HEK293T (cell line): ENCODE results near the gene MXD3.

ENCODE experiments used
- CTCF ChIA-PET: fragments of 350-600 bp; formaldehyde crosslinking; extraction: SDS; loops from one replicate; lab custom pipeline; 2021; ENCODE audit warnings: antibody characterized with exemption, inconsistent platforms; lab: Yijun Ruan, JAX
- POLR2A ChIA-PET: fragments of 350-600 bp; formaldehyde crosslinking; extraction: SDS; loops from one replicate; lab custom pipeline; 2020; ENCODE audit warnings: antibody characterized with exemption, inconsistent platforms; lab: Yijun Ruan, JAX
- DNase-seq: peaks from one replicate; pipeline ENCODE4 v3.0.0; 2012; ENCODE audit warnings: mixed read lengths; ENCODE audit errors: extremely low spot score
- ARNT ChIP-seq: fragments of 450-650 bp; IDR thresholded peaks from 2 replicates; pipeline ENCODE4 v1.6.1; 2017; ENCODE audit warnings: mild to moderate bottlenecking
- BHLHE40 ChIP-seq: fragments of 450-650 bp; IDR thresholded peaks from 2 replicates; pipeline ENCODE4 v1.6.1; 2016; ENCODE audit warnings: mild to moderate bottlenecking, moderate library complexity, borderline replicate concordance
- CTBP1 ChIP-seq: fragments of 450-650 bp; IDR thresholded peaks from 2 replicates; pipeline ENCODE4 v1.6.1; 2016; ENCODE audit warnings: borderline replicate concordance
- ELF4 ChIP-seq: fragments of 450-650 bp; IDR thresholded peaks from 2 replicates; pipeline ENCODE4 v1.6.1; 2017; ENCODE audit warnings: antibody characterized with exemption
- FOXA1 ChIP-seq: fragments of 450-650 bp; IDR thresholded peaks from 2 replicates; pipeline ENCODE4 v1.6.1; 2016; ENCODE audit warnings: mild to moderate bottlenecking
- FOXK2 ChIP-seq: fragments of 450-650 bp; IDR thresholded peaks from 2 replicates; pipeline ENCODE4 v1.6.1; 2016; ENCODE audit warnings: mild to moderate bottlenecking
- FOXM1 ChIP-seq: fragments of 450-650 bp; IDR thresholded peaks from 2 replicates; pipeline ENCODE4 v1.6.1; 2017; ENCODE audit warnings: mild to moderate bottlenecking, borderline replicate concordance
- HDGF ChIP-seq: fragments of 450-650 bp; IDR thresholded peaks from 2 replicates; pipeline ENCODE4 v1.6.1; 2017; ENCODE audit warnings: antibody characterized with exemption, borderline replicate concordance
- L3MBTL2 ChIP-seq: fragments of 450-650 bp; conservative IDR thresholded peaks from 2 replicates; pipeline ENCODE4 v1.6.1; 2016; ENCODE audit warnings: mild to moderate bottlenecking
- LEF1 ChIP-seq: fragments of 450-650 bp; IDR thresholded peaks from 2 replicates; pipeline ENCODE4 v1.6.1; 2017; ENCODE audit warnings: mild to moderate bottlenecking, borderline replicate concordance
- NFRKB ChIP-seq: fragments of 450-650 bp; IDR thresholded peaks from 2 replicates; pipeline ENCODE4 v1.6.1; 2016; ENCODE audit warnings: mild to moderate bottlenecking, moderate library complexity
- PKNOX1 ChIP-seq: fragments of 450-650 bp; IDR thresholded peaks from 2 replicates; pipeline ENCODE4 v1.6.1; 2016
- SP1 ChIP-seq: fragments of 450-650 bp; IDR thresholded peaks from 2 replicates; pipeline ENCODE4 v1.6.1; 2017
- SUZ12 ChIP-seq: fragments of 450-650 bp; IDR thresholded peaks from 2 replicates; pipeline ENCODE4 v1.6.1; 2016; ENCODE audit warnings: mild to moderate bottlenecking
- TARDBP ChIP-seq: fragments of 450-650 bp; IDR thresholded peaks from 2 replicates; pipeline ENCODE4 v1.6.1; 2016
- ZNF384 ChIP-seq: fragments of 450-650 bp; IDR thresholded peaks from 2 replicates; pipeline ENCODE4 v1.6.1; 2016

The MXD3 gene

GRCh38 chr5:177327539-177328522 is 16.1 kb upstream of the MXD3 start:
- ChIA-PET CTCF (interaction anchor here (1.0 kb wide), 1 partner anchor 9 kb away, joined by 3 read pairs; no protein-coding TSS in a partner anchor), POLR2A (interaction anchor here (1.5 kb wide), 1 partner anchor 24 kb away, joined by 3 read pairs; the partner anchor contains the start of gene LMAN2)
- DNase-seq = no peak
- TF ChIP-seq FOXA1 (no peak), LEF1 (no peak)

DNA sequence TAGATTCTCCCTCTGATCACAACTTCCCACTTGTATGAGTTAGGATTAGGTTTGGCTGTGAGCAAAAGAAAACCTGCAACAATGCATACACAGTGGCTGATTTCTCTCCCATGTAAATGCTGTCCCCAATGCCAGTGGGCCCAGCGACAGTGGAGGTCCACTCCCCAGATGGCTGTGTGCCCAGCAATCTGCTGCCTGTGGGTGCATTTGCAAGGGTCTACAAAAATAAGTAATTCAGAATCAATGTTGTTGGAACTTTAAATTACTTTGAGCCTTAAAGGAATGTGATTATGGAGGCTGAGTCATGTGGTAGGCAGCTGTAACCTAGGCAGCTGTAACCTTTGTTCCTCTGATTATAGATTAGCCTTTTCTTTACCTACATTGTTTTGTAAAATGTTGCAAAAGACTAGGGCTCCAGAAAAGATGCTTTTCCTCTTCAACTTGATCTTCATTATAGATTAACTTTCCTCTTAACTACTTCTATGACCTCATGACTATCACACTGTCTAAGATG is 14.2 kb upstream of the MXD3 start:
- CTCF ChIA-PET = no interaction called here

DNA sequence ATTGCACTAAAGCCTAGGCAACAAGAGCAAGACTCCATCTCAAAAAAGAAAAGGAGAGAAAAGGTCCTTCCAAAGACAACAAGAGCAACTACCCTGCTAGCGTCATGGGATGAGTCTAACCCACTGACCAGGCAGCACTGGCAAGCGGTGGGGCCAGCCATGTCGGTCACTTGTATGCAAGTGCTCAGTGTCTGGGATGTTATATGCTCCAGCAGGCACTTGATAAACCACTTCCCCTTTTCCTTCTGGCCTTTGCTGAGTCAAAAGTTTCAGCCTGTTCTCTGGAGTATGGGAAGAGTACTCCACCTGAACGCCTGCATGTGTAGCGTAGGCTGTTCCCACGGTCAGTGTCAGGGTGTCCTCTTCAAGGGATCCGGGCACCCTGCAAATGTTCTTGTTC is 9.2 kb upstream of the MXD3 start:
- CTCF ChIA-PET = interaction anchor here (1.9 kb wide), 1 partner anchor 11 kb away, joined by 5 read pairs; no protein-coding TSS in a partner anchor
- no peak for DNase-seq
- POLR2A ChIA-PET = no interaction called here
- TF ChIP-seq BHLHE40 = no peak
- no peak for TF ChIP-seq HDGF
- TF ChIP-seq ARNT = no peak
- no peak for TF ChIP-seq FOXK2
- no peak for TF ChIP-seq CTBP1
- no peak for TF ChIP-seq FOXA1
- no peak for TF ChIP-seq SP1
- no peak for TF ChIP-seq PKNOX1
- no peak for TF ChIP-seq NFRKB
- TF ChIP-seq L3MBTL2 = no peak
- no peak for TF ChIP-seq SUZ12
- no peak for TF ChIP-seq TARDBP
- no peak for TF ChIP-seq ZNF384

More for the DNA sequence above, 14.2 kb upstream of the MXD3 start:
- POLR2A ChIA-PET = no interaction called here
- no peak for DNase-seq
- TF ChIP-seq SUZ12 (no peak), L3MBTL2 (no peak), FOXM1 (no peak), LEF1 (no peak), CTBP1 (no peak), NFRKB (no peak), ZNF384 (no peak), TARDBP (no peak), HDGF (no peak), FOXA1 (no peak), PKNOX1 (no peak), FOXK2 (no peak), ELF4 (no peak), ARNT (no peak), BHLHE40 (no peak), SP1 (no peak)

DNA sequence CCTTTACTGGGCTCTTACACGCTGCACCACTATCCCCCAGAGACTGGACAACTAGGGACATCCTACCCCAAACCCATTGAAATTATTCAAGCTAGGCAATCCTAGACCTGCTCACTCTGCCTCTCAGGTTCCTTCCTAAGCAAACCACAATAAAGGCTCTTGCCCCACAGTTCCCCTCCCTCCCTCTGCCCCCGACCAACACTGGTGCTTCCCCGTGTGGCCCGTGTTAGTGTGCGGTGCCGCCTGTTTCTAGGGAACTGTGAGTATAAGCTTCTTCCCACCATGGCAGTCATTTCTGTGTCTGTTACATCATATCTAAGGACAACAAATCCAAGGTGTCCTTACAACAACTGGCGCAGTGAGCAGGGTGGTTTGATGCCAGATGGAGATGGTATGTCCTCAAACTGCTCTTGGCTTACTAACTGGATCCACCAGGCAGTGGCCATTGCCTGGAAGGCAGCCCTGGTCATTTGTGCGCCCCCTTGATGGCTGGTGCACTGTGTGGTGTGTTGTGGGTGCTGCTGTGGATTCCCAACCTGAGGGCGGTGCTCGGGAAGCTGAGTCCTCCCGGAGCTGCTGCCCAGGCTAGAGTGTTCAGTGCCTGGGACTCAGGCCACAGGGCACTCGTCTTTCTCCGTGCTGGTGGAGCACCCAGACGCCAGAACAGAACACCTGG is 8.4 kb upstream of the MXD3 start:
- CTCF ChIA-PET = interaction anchor here (0.7 to 1.9 kb wide), 2 partner anchors 10 to 152 kb away, joined by 3 to 9 read pairs; no protein-coding TSS in a partner anchor
- POLR2A ChIA-PET = interaction anchor here (0.6 to 1.0 kb wide), 2 partner anchors 16 to 177 kb away, joined by 3 read pairs; partner anchors contain the start of gene PDLIM7
- no peak for TF ChIP-seq LEF1
- no peak for TF ChIP-seq TARDBP
- no peak for TF ChIP-seq NFRKB
- TF ChIP-seq ZNF384 = no peak
- no peak for TF ChIP-seq FOXM1
- no peak for TF ChIP-seq L3MBTL2
- no peak for TF ChIP-seq BHLHE40
- DNase-seq = no peak

- CTCF ChIA-PET = interaction anchor here (0.6 to 1.9 kb wide), 8 partner anchors 8 to 139 kb away, joined by 3 to 9 read pairs (median 4); no protein-coding TSS in a partner anchor
- TF ChIP-seq BHLHE40 (no peak), ZNF384 (no peak), SP1 (no peak), L3MBTL2 (no peak), ARNT (no peak)
- peak; percentile 80 for DNase-seq
- POLR2A ChIA-PET = no interaction called here
Measured at GRCh38 chr5:177317959-177318377, 6.3 kb upstream of the MXD3 start.

DNA sequence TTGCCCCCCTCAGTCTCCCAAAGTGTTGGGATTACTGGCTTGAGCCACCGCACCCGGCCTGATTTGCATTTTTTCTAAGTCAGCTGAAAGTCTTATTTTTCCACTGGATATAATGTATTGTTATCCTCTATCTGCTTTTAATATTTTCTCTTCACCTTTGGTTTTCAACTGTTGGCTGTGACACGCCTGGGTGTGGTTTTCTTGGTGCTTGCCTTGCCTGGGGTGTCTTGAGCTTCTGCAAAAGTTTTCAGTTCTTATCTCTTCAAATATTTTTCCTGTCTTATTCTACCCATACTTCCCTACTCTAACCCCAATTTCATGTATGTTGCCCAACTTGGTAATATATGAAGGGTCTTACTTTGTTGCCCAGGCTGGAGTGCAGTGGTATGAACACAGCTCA is 4.3 kb upstream of the MXD3 start:
- TF ChIP-seq TARDBP (no peak), FOXA1 (no peak), FOXM1 (no peak), ARNT (no peak), CTBP1 (no peak), SP1 (no peak), FOXK2 (no peak)
- no peak for DNase-seq
- POLR2A ChIA-PET = interaction anchor here (1.1 kb wide), 1 partner anchor 51 kb away, joined by 3 read pairs; no protein-coding TSS in a partner anchor
- CTCF ChIA-PET = no interaction called here
